HCT116 (cell line): ENCODE data around the gene PRKN.

Experiments
- FOSL1 ChIP-seq: IDR thresholded peaks from 2 replicates; pipeline ENCODE4 v1.6.1; 2012; ENCODE audit warnings: low read depth
- MAX ChIP-seq: IDR thresholded peaks from 2 replicates; pipeline ENCODE4 v1.6.1; 2012
- POLR2A ChIP-seq: IDR thresholded peaks from 2 replicates; pipeline ENCODE4 v1.7.0; 2011; ENCODE audit warnings: borderline replicate concordance; ENCODE audit not compliant: insufficient read depth, insufficient read length; ENCODE audit errors: extremely low read depth
- TF ChIP-seq, protein P1 (sequence below): IDR thresholded peaks from 2 replicates; pipeline ENCODE4 v1.6.1; 2012; ENCODE audit warnings: low read depth

GRCh38 chr6:162325826-162326225, 401.7 kb downstream of the PRKN start:
- TF ChIP-seq POLR2A (no peak), FOSL1 (no peak), MAX (no peak)
- TF ChIP-seq, protein P1, sequence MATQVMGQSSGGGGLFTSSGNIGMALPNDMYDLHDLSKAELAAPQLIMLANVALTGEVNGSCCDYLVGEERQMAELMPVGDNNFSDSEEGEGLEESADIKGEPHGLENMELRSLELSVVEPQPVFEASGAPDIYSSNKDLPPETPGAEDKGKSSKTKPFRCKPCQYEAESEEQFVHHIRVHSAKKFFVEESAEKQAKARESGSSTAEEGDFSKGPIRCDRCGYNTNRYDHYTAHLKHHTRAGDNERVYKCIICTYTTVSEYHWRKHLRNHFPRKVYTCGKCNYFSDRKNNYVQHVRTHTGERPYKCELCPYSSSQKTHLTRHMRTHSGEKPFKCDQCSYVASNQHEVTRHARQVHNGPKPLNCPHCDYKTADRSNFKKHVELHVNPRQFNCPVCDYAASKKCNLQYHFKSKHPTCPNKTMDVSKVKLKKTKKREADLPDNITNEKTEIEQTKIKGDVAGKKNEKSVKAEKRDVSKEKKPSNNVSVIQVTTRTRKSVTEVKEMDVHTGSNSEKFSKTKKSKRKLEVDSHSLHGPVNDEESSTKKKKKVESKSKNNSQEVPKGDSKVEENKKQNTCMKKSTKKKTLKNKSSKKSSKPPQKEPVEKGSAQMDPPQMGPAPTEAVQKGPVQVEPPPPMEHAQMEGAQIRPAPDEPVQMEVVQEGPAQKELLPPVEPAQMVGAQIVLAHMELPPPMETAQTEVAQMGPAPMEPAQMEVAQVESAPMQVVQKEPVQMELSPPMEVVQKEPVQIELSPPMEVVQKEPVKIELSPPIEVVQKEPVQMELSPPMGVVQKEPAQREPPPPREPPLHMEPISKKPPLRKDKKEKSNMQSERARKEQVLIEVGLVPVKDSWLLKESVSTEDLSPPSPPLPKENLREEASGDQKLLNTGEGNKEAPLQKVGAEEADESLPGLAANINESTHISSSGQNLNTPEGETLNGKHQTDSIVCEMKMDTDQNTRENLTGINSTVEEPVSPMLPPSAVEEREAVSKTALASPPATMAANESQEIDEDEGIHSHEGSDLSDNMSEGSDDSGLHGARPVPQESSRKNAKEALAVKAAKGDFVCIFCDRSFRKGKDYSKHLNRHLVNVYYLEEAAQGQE: no peak
